Medulla oblongata (tissue), 1 donor: ENCODE measurements around the gene EFL1.

Source experiments
- DNase-seq: peaks from one replicate; pipeline ENCODE4 v3.0.0-alpha.2; 2015; ENCODE audit errors: extremely low spot score

Gene EFL1

GRCh38 chr15:82081914-82082762, 180.4 kb downstream of the EFL1 start:
- DNase-seq: no peak

GRCh38 chr15:82080774-82081173, 181.8 kb downstream of the EFL1 start:
- no peak for DNase-seq
